ENCODE data around the gene RNASE11. TPM values are rescaled to one million over a fixed set of nuclear protein-coding genes. Genes with fewer than 3 reads are reported as not detected.
"Not testable (repeated sequence)": the region's sequence is repeated elsewhere in the genome, so short reads cannot be mapped to it uniquely, and the experiment has no call there.

The RNASE11 gene
- total and polyA plus RNA-seq, 2 donors: not detected

DNA sequence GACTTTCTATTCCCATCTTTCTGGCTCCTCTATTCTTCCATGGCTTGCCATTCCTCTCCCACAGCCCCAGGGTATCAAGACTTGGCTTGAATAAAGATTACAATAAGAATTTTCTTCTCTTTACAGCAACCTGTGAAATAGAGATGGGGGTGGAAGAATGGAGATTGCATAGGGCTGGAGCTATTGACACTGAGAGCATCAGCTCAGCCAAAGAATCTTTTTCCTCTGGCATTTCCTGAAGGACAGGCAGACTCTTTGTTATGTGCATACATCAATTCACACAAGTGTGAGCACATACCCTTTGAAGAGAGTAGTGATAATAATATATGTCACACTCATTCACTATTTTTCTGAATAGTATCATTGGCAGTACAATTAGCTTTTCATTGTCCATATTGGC, 4.7 kb downstream of the RNASE11 start:
- Histone ChIP-seq H3K4me3 (ENCODE audit: low read depth, low read length) (no peak overlapping the region), H3K36me3 (ENCODE audit: insufficient read depth) (no peaks in the 10 kb centered on the region), H3K4me1 (ENCODE audit: insufficient read depth) (no peaks in the 10 kb centered on the region), H3K27ac (ENCODE audit: low read depth) (no peak overlapping the region)
- no peak for DNase-seq (ENCODE audit: extremely low spot score)

DNA sequence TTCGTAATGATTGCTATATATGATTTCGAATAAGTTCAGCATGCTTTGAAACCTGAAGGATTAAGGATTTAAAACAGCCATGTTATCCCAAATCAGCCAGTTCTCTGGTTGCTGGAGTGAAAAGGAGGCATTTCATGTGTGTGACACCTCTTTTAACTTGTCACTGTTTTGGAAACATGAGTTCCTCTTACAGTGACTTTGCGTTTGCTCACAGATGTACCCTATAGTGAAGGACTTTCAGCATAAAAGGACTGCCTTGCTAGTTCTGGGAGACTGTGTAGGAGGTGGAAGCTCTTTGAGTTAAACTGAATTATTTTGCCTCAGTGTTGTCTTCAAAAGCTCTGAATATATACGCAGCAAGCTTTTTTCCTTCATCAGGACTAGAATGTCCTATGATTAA, 7.6 kb downstream of the RNASE11 start:
- 44% methylated on average over 4 of the region's 4 CpGs for WGBS
- Histone ChIP-seq H3K4me3 (ENCODE audit: low read depth, low read length) (no peak overlapping the region), H3K27ac (ENCODE audit: low read depth) (no peak overlapping the region), H3K4me1 (ENCODE audit: insufficient read depth) (no peaks in the 10 kb centered on the region), H3K36me3 (ENCODE audit: insufficient read depth) (no peaks in the 10 kb centered on the region)
- DNase-seq (ENCODE audit: extremely low spot score): no peak

GRCh38 chr14:20578784-20579502, 8.9 kb downstream of the RNASE11 start:
- no peak for DNase-seq (ENCODE audit: extremely low spot score)
- Histone ChIP-seq H3K4me1 (ENCODE audit: insufficient read depth) (no peaks in the 10 kb centered on the region), H3K36me3 (ENCODE audit: insufficient read depth) (no peaks in the 10 kb centered on the region), H3K4me3 (ENCODE audit: low read depth, low read length) (no peak overlapping the region), H3K27ac (ENCODE audit: low read depth) (no peak overlapping the region)
- 75% methylated on average over 14 of the region's 14 CpGs for WGBS

DNA sequence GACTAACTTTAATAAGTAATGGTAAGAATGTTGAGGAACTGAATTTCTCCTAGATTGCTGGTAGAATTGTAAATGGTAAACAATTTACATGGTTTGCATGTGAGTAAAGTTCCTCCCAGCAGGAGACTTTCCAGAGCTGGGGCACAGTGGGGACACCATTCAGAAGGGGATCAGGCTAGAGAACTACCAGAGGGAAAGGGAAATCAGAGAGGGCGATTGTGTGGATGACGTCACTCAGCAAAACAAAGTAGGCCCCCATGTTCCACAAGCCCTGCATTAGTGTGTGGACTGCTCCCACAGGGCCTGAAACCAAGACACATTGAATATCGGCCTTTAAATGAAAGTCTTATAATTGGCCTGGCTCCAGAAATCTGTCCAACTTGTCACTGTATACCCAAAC, 9.5 kb downstream of the RNASE11 start:
- no peak for DNase-seq (ENCODE audit: extremely low spot score)
- Histone ChIP-seq H3K4me1 (ENCODE audit: insufficient read depth) (no peaks in the 10 kb centered on the region), H3K4me3 (ENCODE audit: low read depth, low read length) (no peak overlapping the region), H3K36me3 (ENCODE audit: insufficient read depth) (no peaks in the 10 kb centered on the region), H3K27ac (ENCODE audit: low read depth) (no peak overlapping the region)
- 59% methylated on average over 3 of the region's 3 CpGs for WGBS

GRCh38 chr14:20572382-20572990, 15.3 kb downstream of the RNASE11 start:
- not testable (repeated sequence) for H3K36me3 ChIP-seq (ENCODE audit: insufficient read depth); H3K4me1 ChIP-seq (ENCODE audit: insufficient read depth); H3K4me3 ChIP-seq (ENCODE audit: low read depth, low read length); H3K27ac ChIP-seq (ENCODE audit: low read depth); DNase-seq (ENCODE audit: extremely low spot score)
- WGBS: 63% methylated on average over 4 of the region's 4 CpGs

DNA sequence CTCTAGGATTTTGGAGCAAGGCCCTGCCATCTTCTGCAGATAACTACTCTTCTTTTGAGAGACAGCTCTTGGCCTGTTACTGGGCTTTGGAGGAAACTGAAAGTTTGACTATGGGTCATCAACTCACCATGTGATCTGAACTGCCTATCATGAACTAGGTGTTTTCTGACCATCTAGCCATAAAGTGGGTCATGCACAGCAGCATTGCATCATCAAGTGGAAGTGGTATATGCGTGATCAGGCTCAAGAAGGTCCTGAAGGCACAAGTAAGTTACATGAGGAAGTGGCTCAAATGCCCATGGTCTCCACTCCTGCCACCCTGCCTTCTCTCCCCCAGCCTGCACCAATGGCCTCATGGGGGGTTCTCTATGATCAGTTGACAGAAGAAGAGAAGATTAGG, 17.1 kb downstream of the RNASE11 start:
- H3K36me3 ChIP-seq (ENCODE audit: insufficient read depth); H3K4me3 ChIP-seq (ENCODE audit: low read depth, low read length); DNase-seq (ENCODE audit: extremely low spot score); H3K4me1 ChIP-seq (ENCODE audit: insufficient read depth); H3K27ac ChIP-seq (ENCODE audit: low read depth): not testable (repeated sequence)
- 80% methylated on average over 1 of the region's 1 CpG for WGBS

- DNase-seq (ENCODE audit: extremely low spot score); H3K4me3 ChIP-seq (ENCODE audit: low read depth, low read length); H3K4me1 ChIP-seq (ENCODE audit: insufficient read depth); H3K36me3 ChIP-seq (ENCODE audit: insufficient read depth); H3K27ac ChIP-seq (ENCODE audit: low read depth): not testable (repeated sequence)
- WGBS: 91% methylated on average over 2 of the region's 2 CpGs
Measured at GRCh38 chr14:20569865-20570264, 17.9 kb downstream of the RNASE11 start.

DNA sequence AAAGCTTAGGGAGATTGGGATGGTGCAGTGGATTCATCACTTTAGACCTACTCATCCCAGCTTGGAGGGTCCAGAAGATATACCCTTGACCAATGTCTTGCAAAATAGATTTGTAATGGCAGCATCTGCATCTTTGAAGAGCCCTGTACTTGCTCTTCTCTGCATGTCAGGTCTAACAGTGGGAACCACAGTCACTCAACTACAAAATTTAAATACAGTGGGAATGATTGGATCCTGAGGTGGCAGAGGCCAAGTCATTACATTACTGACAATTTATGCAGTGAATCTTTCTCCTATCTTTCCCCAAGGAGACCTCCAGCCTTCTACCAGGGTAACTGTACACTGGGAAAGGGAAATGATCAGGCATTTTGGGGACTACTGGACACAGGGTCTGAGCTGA, 18.7 kb downstream of the RNASE11 start:
- Histone ChIP-seq H3K4me1 (ENCODE audit: insufficient read depth) (no peaks in the 10 kb centered on the region), H3K36me3 (ENCODE audit: insufficient read depth) (no peaks in the 10 kb centered on the region), H3K27ac (ENCODE audit: low read depth) (no peak overlapping the region), H3K4me3 (ENCODE audit: low read depth, low read length) (no peak overlapping the region)
- DNase-seq (ENCODE audit: extremely low spot score): no peak

GRCh38 chr14:20568393-20568792, 19.4 kb downstream of the RNASE11 start:
- 86% methylated on average over 3 of the region's 3 CpGs for WGBS
- Histone ChIP-seq H3K27ac (ENCODE audit: low read depth) (no peak overlapping the region), H3K4me3 (ENCODE audit: low read depth, low read length) (no peak overlapping the region), H3K36me3 (ENCODE audit: insufficient read depth) (no peaks in the 10 kb centered on the region), H3K4me1 (ENCODE audit: insufficient read depth) (no peaks in the 10 kb centered on the region)
- no peak for DNase-seq (ENCODE audit: extremely low spot score)

- H3K4me3 ChIP-seq (ENCODE audit: low read depth, low read length); H3K4me1 ChIP-seq (ENCODE audit: insufficient read depth); H3K36me3 ChIP-seq (ENCODE audit: insufficient read depth); DNase-seq (ENCODE audit: extremely low spot score); H3K27ac ChIP-seq (ENCODE audit: low read depth): not testable (repeated sequence)
- 96% methylated on average over 1 of the region's 1 CpG for WGBS
Measured at GRCh38 chr14:20567199-20567598, 20.6 kb downstream of the RNASE11 start.

GRCh38 chr14:20564501-20564997, 23.3 kb downstream of the RNASE11 start:
- Histone ChIP-seq H3K4me3 (ENCODE audit: low read depth, low read length) (no peak overlapping the region), H3K36me3 (ENCODE audit: insufficient read depth) (no peaks in the 10 kb centered on the region), H3K27ac (ENCODE audit: low read depth) (no peak overlapping the region), H3K4me1 (ENCODE audit: insufficient read depth) (no peaks in the 10 kb centered on the region)
- 86% methylated on average over 2 of the region's 2 CpGs for WGBS
- DNase-seq (ENCODE audit: extremely low spot score): no peak

DNA sequence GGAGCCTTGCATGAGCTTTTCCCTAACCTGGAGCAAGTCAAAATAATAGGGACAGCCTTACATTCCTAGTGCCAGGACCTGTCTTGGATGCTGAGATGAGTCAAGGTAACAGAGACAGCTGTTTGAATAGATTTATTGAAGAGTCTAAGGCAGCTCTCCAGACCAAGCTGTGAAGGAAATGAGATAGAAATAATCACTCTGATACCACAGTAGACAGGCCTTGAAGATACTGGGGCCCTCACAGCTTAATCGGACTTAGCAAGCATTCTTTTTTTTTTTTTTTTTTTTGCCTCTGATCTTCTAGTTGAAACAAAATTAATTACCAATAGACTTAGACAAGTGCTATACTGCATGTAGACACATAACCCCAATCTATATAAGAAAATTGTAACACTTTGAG, 23.8 kb downstream of the RNASE11 start:
- no peaks in the 10 kb centered on the region for H3K36me3 ChIP-seq (ENCODE audit: insufficient read depth)
- no peaks in the 10 kb centered on the region for H3K4me1 ChIP-seq (ENCODE audit: insufficient read depth)
- H3K4me3 ChIP-seq (ENCODE audit: low read depth, low read length): no peak overlapping the region
- WGBS: 81% methylated on average over 1 of the region's 1 CpG
- no peak for DNase-seq (ENCODE audit: extremely low spot score)
- H3K27ac ChIP-seq (ENCODE audit: low read depth): no peak overlapping the region

DNA sequence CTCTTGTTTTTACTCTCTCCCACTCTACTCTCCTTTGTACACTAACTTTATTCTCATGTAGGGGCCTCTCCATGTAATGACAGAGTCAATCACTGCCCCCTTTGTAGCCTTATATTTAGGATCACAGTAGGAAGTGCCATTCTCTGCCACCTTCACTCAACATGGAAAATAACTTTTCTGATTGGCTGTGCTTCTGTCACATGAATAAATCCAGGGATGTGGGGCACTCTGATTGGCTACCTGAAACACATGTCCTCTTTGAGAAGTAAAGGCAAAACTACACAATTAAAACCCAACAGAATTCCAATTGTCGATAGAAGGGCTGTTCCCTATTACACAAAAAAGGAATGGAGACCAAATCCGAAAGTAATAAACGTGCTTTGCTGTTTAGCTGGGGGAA, 26.8 kb downstream of the RNASE11 start, which contains the start of gene RNASE9:
Gene RNASE9, minus strand, starts transcription at position 87 of the 400 bp plus-strand sequence.
- Histone ChIP-seq H3K36me3 (ENCODE audit: insufficient read depth) (no peaks in the 10 kb centered on the region), H3K4me1 (ENCODE audit: insufficient read depth) (no peaks in the 10 kb centered on the region), H3K4me3 (ENCODE audit: low read depth, low read length) (no peak within 1 kb of the TSS), H3K27ac (ENCODE audit: low read depth) (no peak within 1 kb of the TSS)
- no peak for DNase-seq (ENCODE audit: extremely low spot score)
- WGBS: 93% methylated on average over 3 of the region's 3 CpGs

GRCh38 chr14:20559461-20559904, 28.3 kb downstream of the RNASE11 start:
- Histone ChIP-seq H3K4me1 (ENCODE audit: insufficient read depth) (no peaks in the 10 kb centered on the region), H3K36me3 (ENCODE audit: insufficient read depth) (no peaks in the 10 kb centered on the region), H3K27ac (ENCODE audit: low read depth) (no peak overlapping the region), H3K4me3 (ENCODE audit: low read depth, low read length) (no peak overlapping the region)
- 18% methylated on average over 2 of the region's 2 CpGs for WGBS
- no peak for DNase-seq (ENCODE audit: extremely low spot score)

Measured in urinary bladder (tissue), 4 donors.